ENCODE data around the gene TMEM63B.
"Not testable (repeated sequence)": the region's sequence is repeated elsewhere in the genome, so short reads cannot be mapped to it uniquely, and the experiment has no call there.

The TMEM63B gene

DNA sequence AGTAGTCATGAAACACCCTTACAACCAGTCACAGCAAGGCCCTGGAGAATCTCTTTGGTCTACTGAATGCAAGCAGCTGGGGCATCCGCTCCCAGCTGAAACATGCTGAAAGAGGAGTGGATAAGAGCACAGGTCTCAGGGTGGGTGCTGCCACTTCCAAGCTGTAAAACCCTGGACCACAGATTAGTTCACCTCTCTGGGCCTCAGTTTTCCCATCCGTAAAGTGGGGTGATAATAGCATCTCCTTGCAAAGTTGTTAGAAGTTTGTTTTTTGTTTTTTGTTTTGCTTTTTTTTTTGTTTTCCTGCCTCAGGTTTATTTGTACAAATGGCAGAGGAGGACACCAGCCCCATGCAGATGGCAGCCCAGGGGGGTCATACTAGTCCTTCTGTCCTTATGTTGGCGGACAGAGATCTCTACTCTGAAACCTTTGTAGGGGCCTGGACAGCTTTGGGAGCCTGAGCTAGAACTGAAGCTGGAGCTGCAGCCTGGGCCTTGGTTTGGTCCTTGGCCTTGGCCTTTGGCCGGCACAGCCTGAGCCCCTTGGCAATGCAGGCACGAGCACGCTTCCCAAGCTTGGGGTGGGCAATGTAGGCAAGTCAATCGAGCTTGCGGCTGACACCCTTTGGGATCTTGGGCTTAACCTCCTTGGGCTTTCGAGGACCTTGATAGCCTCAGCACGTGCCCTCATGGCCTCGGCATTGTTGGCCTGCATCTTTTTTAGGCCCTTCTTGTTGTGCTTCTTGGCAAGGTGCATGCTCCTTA, 38.3 kb upstream of the TMEM63B start:
- Mint-ChIP-seq H3K9me3 (no peaks in the 10 kb centered on the region), H3K4me3 (no peak overlapping the region), H3K36me3 (ENCODE audit: insufficient read depth) (peaks cover 4% of the 10 kb centered on the region), H3K27me3 (no peaks in the 10 kb centered on the region), H3K27ac (no peak overlapping the region), H3K4me1 (ENCODE audit: low read depth in 2 of 2) (no peaks in the 10 kb centered on the region)
- DNase-seq (no peak), ATAC-seq (replicated peaks) (no peak)

- Mint-ChIP-seq H3K9me3 (no peaks in the 10 kb centered on the region), H3K27me3 (no peaks in the 10 kb centered on the region), H3K4me3 (no peak overlapping the region), H3K4me1 (ENCODE audit: low read depth in 2 of 2) (no peaks in the 10 kb centered on the region), H3K27ac (no peak overlapping the region), H3K36me3 (ENCODE audit: insufficient read depth) (peaks cover 4% of the 10 kb centered on the region)
- no peak for DNase-seq
- no peak for ATAC-seq (replicated peaks)
These were observed 36.9 kb upstream of the TMEM63B start for GRCh38 chr6:44090465-44090864.

DNA sequence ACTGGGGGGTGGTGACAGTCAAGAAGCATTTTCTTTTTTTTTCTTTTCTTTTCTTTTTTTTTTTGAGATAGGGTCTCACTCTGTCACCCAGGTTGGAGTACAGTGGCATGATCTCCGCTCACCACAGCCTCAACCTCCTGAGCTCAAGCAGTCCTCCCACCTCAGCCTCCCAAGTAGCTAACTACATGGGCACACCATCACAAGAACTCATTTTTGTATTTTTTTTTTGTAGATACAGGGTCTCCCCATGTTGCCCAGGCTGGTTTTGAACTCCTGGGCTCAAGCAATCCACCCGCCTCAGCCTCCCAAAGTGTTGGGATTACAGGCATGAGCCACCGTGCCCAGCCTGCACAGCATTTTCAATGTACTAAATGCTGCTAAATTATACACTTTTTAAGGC, 36.0 kb upstream of the TMEM63B start:
- ATAC-seq (replicated peaks), result not testable (repeated sequence)

DNA sequence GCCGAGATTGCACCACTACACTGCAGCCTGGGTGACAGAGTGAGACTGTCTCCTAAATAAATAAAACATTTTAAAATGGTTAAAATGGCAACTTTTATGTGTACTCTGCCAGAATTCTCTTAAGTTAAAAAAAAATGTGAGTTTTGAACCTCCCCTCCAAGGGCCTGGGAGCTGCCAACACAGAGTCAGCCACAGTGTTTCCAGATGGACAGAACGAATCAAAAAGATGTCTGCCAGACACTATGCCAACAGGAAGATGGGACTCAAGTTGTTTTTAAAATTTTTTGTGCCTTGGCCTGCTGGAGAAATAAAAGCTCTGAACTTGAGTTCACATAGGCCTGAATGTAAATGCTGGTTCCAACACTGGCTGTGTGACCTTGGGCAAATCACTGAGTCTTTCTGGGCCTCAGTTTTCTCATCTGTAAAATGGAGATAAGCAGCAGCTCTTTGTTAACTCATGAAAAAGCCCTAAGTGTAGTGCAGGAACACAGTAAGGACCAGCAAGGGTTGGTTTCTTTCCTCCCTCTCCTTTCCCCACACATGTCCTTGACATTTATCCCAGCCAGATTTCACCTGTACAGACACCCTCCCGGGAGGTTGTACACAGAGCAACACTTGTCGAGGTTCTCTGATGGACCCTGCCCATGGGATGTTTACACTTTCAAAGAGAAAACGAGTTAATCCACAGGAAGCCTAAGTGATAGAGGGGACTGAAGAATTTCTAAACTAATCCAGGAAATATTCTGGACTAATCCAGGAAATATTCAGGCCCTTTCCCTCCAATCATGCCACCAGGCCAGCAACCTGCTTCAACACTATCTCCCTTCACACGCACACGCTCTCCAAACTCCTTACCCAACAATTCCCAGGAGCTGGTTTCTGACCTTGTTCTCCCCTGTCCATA, 35.1 kb upstream of the TMEM63B start:
- no peak for DNase-seq
- ATAC-seq (replicated peaks), result no peak
- Mint-ChIP-seq H3K36me3 (ENCODE audit: insufficient read depth) (peaks cover 4% of the 10 kb centered on the region), H3K4me1 (ENCODE audit: low read depth in 2 of 2) (peaks cover 5 to 6% of the 10 kb centered on the region in 2 donors), H3K27ac (no peak overlapping the region), H3K9me3 (no peaks in the 10 kb centered on the region), H3K4me3 (no peak overlapping the region), H3K27me3 (no peaks in the 10 kb centered on the region)

More for the DNA sequence above, 36.0 kb upstream of the TMEM63B start:
- not testable (repeated sequence) for H3K9me3 Mint-ChIP-seq; H3K36me3 Mint-ChIP-seq (ENCODE audit: insufficient read depth); H3K27ac Mint-ChIP-seq; DNase-seq; H3K4me3 Mint-ChIP-seq; H3K27me3 Mint-ChIP-seq; H3K4me1 Mint-ChIP-seq (ENCODE audit: low read depth in 2 of 2)

- no peaks in the 10 kb centered on the region for H3K27me3 Mint-ChIP-seq
- H3K27ac Mint-ChIP-seq, result no peak overlapping the region
- ATAC-seq (replicated peaks) (no peak), DNase-seq (no peak)
- no peak overlapping the region for H3K4me3 Mint-ChIP-seq
- peaks cover 4% of the 10 kb centered on the region for H3K36me3 Mint-ChIP-seq (ENCODE audit: insufficient read depth)
- peaks cover 5 to 6% of the 10 kb centered on the region in 2 donors for H3K4me1 Mint-ChIP-seq (ENCODE audit: low read depth in 2 of 2)
- no peaks in the 10 kb centered on the region for H3K9me3 Mint-ChIP-seq
These were observed 34.3 kb upstream of the TMEM63B start for GRCh38 chr6:44093066-44093465.

GRCh38 chr6:44093750-44094402, 33.5 kb upstream of the TMEM63B start:
- no peaks in the 10 kb centered on the region for H3K9me3 Mint-ChIP-seq
- H3K4me1 Mint-ChIP-seq (ENCODE audit: low read depth in 2 of 2), result peaks cover 5 to 6% of the 10 kb centered on the region in 2 donors
- H3K27ac Mint-ChIP-seq, result no peak overlapping the region
- H3K36me3 Mint-ChIP-seq (ENCODE audit: insufficient read depth), result peaks cover 4% of the 10 kb centered on the region
- DNase-seq (no peak), ATAC-seq (replicated peaks) (no peak)
- no peak overlapping the region for H3K4me3 Mint-ChIP-seq
- H3K27me3 Mint-ChIP-seq, result no peaks in the 10 kb centered on the region

DNA sequence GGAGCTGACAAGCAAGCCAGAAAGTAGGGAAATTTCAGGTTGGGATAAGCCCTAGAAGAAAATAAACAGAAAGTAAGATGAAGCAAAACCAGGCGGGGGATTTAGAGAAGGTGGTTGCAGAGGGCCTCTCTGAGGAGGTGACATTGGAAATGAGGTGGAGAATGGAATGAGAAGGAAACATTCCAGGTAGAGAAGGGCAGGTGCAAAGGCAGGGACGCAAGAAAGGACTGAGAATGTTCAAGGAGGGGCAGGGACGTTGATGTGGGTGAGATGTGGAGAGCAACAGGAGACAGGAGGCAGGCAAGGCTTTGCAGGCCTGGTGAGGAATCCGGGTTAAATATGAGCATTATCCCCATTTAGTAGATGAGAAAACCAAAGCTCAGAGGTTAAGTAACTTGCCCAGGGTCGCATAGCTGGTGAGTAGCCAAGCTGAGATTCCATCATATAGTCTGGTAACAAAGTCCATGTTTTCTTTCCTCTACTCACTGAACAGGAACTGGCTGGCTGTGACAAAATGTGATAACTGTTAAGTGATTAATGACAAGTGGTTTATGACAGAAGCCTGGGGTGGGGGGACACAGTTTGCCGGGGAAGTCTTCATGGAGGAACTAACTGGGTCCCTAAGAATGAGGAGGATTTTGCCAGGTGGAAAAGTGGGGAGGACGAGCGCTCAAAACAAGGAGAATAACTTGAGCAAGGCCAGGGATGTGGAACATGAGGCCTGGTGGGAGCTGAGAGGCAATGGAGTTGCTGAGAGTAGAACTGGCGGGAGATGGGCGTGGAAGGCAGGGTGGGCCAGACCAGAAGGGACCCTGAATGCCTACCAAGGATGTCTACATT, 32.7 kb upstream of the TMEM63B start:
- peaks cover 4% of the 10 kb centered on the region for H3K36me3 Mint-ChIP-seq (ENCODE audit: insufficient read depth)
- peaks cover 5 to 6% of the 10 kb centered on the region in 2 donors for H3K4me1 Mint-ChIP-seq (ENCODE audit: low read depth in 2 of 2)
- no peak overlapping the region for H3K4me3 Mint-ChIP-seq
- H3K27me3 Mint-ChIP-seq, result no peaks in the 10 kb centered on the region
- ATAC-seq (replicated peaks), result no peak
- H3K9me3 Mint-ChIP-seq, result no peaks in the 10 kb centered on the region
- no peak for DNase-seq
- no peak overlapping the region for H3K27ac Mint-ChIP-seq

GRCh38 chr6:44095243-44095623, 32.1 kb upstream of the TMEM63B start:
- DNase-seq; H3K4me3 Mint-ChIP-seq; H3K4me1 Mint-ChIP-seq (ENCODE audit: low read depth in 2 of 2); H3K9me3 Mint-ChIP-seq; H3K36me3 Mint-ChIP-seq (ENCODE audit: insufficient read depth); ATAC-seq (replicated peaks); H3K27ac Mint-ChIP-seq; H3K27me3 Mint-ChIP-seq: not testable (repeated sequence)

DNA sequence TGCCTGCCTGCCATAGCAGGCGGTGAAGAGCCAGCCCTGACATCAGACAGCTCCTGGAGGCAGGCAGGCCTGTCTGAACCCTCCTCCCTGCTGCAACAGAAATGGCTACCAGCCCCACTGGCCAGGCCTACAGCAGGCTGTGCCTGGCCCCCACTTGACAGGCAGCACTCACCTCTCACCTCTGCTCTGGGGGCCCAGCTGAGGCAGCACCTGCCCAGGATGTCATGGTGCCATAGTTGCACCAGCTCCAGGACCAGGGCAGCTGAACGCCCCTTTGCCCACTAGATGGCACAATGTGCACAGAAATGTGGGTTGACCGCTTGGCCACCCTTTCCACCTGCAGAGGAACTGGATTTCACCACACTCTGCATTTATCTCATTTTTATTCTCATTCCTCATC, 30.7 kb upstream of the TMEM63B start:
- peak; percentile 98 for ATAC-seq (replicated peaks)
- H3K36me3 Mint-ChIP-seq (ENCODE audit: insufficient read depth), result peaks cover 4% of the 10 kb centered on the region
- no peak overlapping the region for H3K4me3 Mint-ChIP-seq
- DNase-seq, result peak; percentile 73 to 78 (median 74)
- H3K9me3 Mint-ChIP-seq, result no peaks in the 10 kb centered on the region
- peaks cover 5 to 6% of the 10 kb centered on the region in 2 donors for H3K4me1 Mint-ChIP-seq (ENCODE audit: low read depth in 2 of 2)
- no peaks in the 10 kb centered on the region for H3K27me3 Mint-ChIP-seq
- H3K27ac Mint-ChIP-seq, result peak overlapping the region in 1 of 2 donors; percentile 47

DNA sequence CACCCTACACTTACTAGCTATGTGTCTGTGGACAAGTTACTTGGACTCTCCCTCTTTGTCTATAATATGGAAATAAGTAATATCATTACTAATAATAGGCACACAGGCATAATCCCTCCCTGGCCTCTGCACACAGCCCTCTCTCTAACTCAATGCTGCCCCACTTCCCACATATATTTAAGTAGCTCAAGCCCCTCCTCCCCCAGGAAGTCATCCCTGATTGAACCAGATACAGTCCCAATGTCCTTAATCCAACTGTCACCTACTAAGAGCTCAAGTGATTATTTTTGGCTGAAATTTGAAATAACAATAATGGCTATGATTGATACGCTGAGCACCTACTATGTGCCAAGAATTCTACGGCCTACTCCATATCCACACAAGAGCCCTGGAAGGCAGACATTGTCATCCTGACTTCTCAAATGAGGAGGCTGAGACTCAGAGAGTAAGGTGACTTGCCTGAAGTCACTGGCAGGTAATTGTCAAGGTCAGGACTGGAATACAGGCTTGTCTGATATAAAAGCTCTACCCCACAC, 29.5 kb upstream of the TMEM63B start:
- Mint-ChIP-seq H3K36me3 (ENCODE audit: insufficient read depth) (no peaks in the 10 kb centered on the region), H3K27ac (peak overlapping the region in 1 of 2 donors; percentile 0), H3K4me1 (ENCODE audit: low read depth in 2 of 2) (peaks cover 14 to 15% of the 10 kb centered on the region in 2 donors), H3K4me3 (no peak overlapping the region), H3K27me3 (no peaks in the 10 kb centered on the region), H3K9me3 (no peaks in the 10 kb centered on the region)
- DNase-seq, result no peak
- ATAC-seq (replicated peaks), result no peak

- no peaks in the 10 kb centered on the region for H3K9me3 Mint-ChIP-seq
- peaks cover 17 to 23% of the 10 kb centered on the region in 2 donors for H3K4me1 Mint-ChIP-seq (ENCODE audit: low read depth in 2 of 2)
- peaks cover 3% of the 10 kb centered on the region for H3K36me3 Mint-ChIP-seq (ENCODE audit: insufficient read depth)
- H3K4me3 Mint-ChIP-seq, result no peak overlapping the region
- ATAC-seq (replicated peaks) (no peak), DNase-seq (no peak)
- H3K27ac Mint-ChIP-seq, result no peak overlapping the region
- no peaks in the 10 kb centered on the region for H3K27me3 Mint-ChIP-seq
These were observed 28.2 kb upstream of the TMEM63B start for GRCh38 chr6:44099192-44099591.

DNA sequence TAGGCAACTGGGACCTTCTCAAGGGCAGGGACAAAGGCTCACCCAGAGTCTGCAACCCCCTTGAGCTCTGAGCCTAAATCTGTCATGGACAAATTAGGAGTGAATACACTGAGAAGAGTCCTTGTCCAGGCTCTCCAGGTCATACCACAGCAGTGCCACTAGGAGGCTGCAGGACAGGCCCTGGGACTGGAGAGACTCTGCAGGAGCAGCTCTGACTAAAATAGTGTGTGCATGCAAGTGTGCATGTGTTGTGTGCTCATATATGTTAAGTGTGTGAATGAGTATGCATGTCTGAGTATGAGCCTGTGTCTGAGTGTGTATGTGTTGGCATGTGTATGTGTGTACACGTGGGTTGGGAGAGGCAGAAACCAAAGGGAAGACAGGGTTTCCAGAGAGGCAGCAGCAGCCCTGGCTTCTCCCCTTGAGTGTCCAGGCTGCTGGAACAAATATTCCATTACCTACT, 27.2 kb upstream of the TMEM63B start:
- no peaks in the 10 kb centered on the region for H3K9me3 Mint-ChIP-seq
- H3K36me3 Mint-ChIP-seq (ENCODE audit: insufficient read depth), result peaks cover 6% of the 10 kb centered on the region
- peak overlapping the region in 1 of 2 donors; percentile 4 for H3K27ac Mint-ChIP-seq
- DNase-seq (no peak), ATAC-seq (replicated peaks) (no peak)
- H3K4me1 Mint-ChIP-seq (ENCODE audit: low read depth in 2 of 2), result peaks cover 17 to 26% of the 10 kb centered on the region in 2 donors
- no peaks in the 10 kb centered on the region for H3K27me3 Mint-ChIP-seq
- H3K4me3 Mint-ChIP-seq, result no peak overlapping the region

Measured in effector memory CD8-positive, alpha-beta T cell (primary cell).